GF-D8 (cell line): ENCODE results near the gene RNMT.

Experiments
- DNase-seq: peaks from one replicate; lab custom pipeline; 2025; lab: John Stamatoyannopoulos, UW

The RNMT gene

GRCh38 chr18:13811993-13812392 is 85.5 kb downstream of the RNMT start:
- no peak for DNase-seq

- no peak for DNase-seq
These were observed 86.9 kb downstream of the RNMT start for GRCh38 chr18:13813271-13813849.
